ENCODE results near the gene KIF4B. TPM values are rescaled to one million over a fixed set of nuclear protein-coding genes. Genes with fewer than 3 reads are reported as not detected.

Gene KIF4B
- total RNA-seq, 3 donors from 2014 or later, result not detected

DNA sequence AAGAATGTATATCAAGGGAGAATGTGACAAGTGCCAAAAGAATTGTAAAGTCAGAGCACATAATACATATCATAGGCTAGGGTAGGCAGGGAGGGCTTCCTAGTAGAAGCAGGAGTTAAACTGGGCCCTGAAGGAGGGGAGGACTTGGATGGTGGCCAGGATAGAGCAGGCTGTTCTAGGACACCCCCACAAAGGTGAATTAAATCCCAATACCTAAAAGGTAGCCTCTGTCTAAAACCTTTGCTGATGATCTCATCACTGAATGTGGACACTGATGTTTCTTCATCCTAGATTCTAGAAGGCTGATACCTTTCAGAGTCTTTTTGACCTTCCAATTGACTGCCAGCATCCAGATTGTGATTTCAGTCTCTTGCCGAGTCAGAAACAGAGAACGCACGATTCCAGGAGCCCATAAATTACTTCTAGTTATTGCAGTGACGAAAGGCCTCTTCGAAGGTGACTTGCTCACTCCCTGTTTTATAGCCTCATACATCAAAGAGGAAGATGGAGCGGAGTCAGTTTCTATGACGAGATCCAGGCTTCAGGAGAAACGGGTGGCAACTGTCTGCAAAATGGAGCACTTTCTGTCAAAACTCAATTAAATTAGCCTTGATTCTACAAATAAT is 43.2 kb downstream of the KIF4B start:
- H3K4me1 Mint-ChIP-seq (ENCODE audit: low read depth), result no peaks in the 10 kb centered on the region
- H3K27me3 Mint-ChIP-seq (ENCODE audit: low read depth), result peaks cover 2% of the 10 kb centered on the region
- DNase-seq (no peak), ATAC-seq (no peak)
- H3K36me3 Mint-ChIP-seq (ENCODE audit: insufficient read depth), result no peaks in the 10 kb centered on the region
- peaks cover 10% of the 10 kb centered on the region for H3K9me3 Mint-ChIP-seq
- H3K4me3 Mint-ChIP-seq, result no peak overlapping the region

DNA sequence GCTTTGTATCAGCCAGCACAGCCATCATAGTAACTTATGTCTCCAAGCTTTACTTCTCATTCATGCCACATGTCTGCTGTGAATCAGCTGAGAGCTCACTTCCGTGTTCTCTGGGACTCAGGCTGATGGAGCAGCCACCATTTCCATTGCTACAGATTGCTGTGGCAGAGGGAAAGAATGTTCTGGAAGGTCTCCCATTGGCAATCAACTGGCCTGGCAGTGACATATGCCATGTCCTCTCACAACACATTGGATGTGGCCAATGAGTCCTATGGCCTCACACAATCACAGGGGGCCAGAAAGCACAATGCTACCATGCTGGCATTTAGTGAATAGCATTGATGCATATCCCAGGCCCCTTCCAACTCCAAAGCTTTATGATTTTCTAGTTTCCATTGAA is 44.1 kb downstream of the KIF4B start:
- no peak for DNase-seq
- Mint-ChIP-seq H3K4me3 (no peak overlapping the region), H3K9me3 (peaks cover 13% of the 10 kb centered on the region), H3K36me3 (ENCODE audit: insufficient read depth) (no peaks in the 10 kb centered on the region), H3K4me1 (ENCODE audit: low read depth) (no peaks in the 10 kb centered on the region), H3K27me3 (ENCODE audit: low read depth) (peaks cover 2% of the 10 kb centered on the region)
- no peak for ATAC-seq

DNA sequence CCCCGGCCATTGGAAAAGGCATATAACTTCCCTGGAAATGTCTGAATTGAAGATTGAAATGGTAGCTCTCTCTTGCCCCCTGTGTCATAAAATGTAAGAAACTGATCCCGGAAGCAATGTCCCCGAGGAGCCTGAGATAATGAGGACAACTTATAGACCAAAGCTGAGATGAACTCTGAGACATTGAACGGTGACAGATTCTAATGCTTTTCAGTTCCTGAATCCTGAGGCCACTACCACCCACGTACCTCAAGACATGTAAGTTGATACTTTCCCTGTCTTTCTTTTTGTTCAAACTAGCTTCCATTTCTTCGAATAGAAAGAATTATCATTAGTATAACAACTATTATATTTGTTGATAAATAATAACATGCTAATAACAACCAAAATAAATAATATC is 51.0 kb downstream of the KIF4B start:
- H3K9me3 Mint-ChIP-seq, result peaks cover 13% of the 10 kb centered on the region
- H3K4me3 Mint-ChIP-seq, result no peak overlapping the region
- ATAC-seq (no peak), DNase-seq (no peak)
- H3K36me3 Mint-ChIP-seq (ENCODE audit: insufficient read depth), result no peaks in the 10 kb centered on the region
- H3K27me3 Mint-ChIP-seq (ENCODE audit: low read depth), result peaks cover 14% of the 10 kb centered on the region
- H3K4me1 Mint-ChIP-seq (ENCODE audit: low read depth), result no peaks in the 10 kb centered on the region

DNA sequence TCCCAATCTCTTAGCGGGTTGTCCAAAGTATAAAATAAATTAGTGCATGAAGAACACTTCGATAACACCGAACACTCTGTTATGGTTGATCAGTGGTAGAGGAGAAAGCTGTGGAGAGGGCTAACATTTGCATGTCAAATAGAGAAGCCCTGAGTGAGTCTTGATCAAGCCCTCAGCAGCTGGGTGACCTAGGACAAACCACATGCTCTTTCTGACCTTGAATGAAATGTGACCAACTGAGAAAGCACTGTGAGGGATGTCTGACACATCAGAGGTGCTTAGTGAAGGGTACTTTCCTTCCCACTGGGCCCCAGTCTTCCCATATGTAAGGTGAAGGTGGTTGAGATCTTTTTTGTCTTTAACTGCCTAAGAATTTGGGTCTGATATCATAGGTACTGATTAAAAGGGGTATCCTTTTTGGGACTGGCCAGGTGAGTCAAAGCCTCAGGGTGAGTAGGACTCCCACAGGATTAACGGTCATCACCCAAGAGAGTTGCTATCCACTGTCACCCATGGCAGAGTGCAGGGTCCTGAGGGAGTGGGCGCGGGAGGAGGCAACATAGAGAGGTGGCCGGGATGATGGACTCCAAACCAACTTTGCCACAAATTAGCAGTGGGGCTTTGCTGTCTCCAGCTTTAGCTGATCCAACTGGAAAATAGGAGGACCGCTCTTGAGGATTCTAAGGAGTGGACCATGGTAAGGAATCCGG is 53.5 kb downstream of the KIF4B start:
- Mint-ChIP-seq H3K4me1 (ENCODE audit: low read depth) (no peaks in the 10 kb centered on the region), H3K27me3 (ENCODE audit: low read depth) (peaks cover 14% of the 10 kb centered on the region), H3K36me3 (ENCODE audit: insufficient read depth) (no peaks in the 10 kb centered on the region), H3K4me3 (no peak overlapping the region), H3K9me3 (no peaks in the 10 kb centered on the region)
- DNase-seq, result no peak
- ATAC-seq, result no peak

Other genes with a start within 250 kb of the KIF4B start
- gene FAXDC2, start 163.2 kb upstream of the KIF4B start, total RNA-seq, result under 1 TPM in 1 of 3 donors, not detected in 2; 0.40 TPM
- gene CNOT8, start 155.1 kb upstream of the KIF4B start, total RNA-seq, result 10 to 100 TPM; 44.9 to 50.1 (median 48.0) TPM
- 10 to 100 TPM; 31.7 to 43.3 (median 40.3) TPM for gene GEMIN5, start 75.5 kb upstream of the KIF4B start, total RNA-seq
- gene MRPL22, start 72.7 kb upstream of the KIF4B start, total RNA-seq, result 10 to 100 TPM; 85.9 to 96.4 (median 96.0) TPM